ENCODE results near the gene SYCP2L. TPM values are rescaled to one million over a fixed set of nuclear protein-coding genes. Genes with fewer than 3 reads are reported as not detected.

SYCP2L gene
- total and polyA plus RNA-seq, 2 experiments from 2014 or later, result 10.5 to 11.0 TPM

- Histone ChIP-seq H3K79me2 (replicated peaks; ENCODE audit: insufficient read depth) (no peaks in the 10 kb centered on the region), H4K20me1 (replicated peaks; ENCODE audit: insufficient read depth) (no peaks in the 10 kb centered on the region), H3K4me1 (ENCODE audit: insufficient read depth) (no peaks in the 10 kb centered on the region), H3K36me3 (ENCODE audit: insufficient read depth) (no peaks in the 10 kb centered on the region; the same call in 1 of the 2 replicates), H3K4me2 (no peak overlapping the region), H3K9me2 (ENCODE audit: insufficient read depth) (no peaks in the 10 kb centered on the region), H2AFZ (no peak overlapping the region), H3K27me3 (ENCODE audit: insufficient read depth) (no peaks in the 10 kb centered on the region), H3K27ac (ENCODE audit: low read depth) (no peak overlapping the region), H3K4me3 (no peak overlapping the region), H3F3A (replicated peaks; ENCODE audit: low read depth) (no peaks in the 10 kb centered on the region)
- Mint-ChIP-seq H3K27ac (no peak overlapping the region), H3K27me3 (ENCODE audit: insufficient read depth, low read depth, poor library complexity) (peaks cover 5% of the 10 kb centered on the region), H3K9me3 (peaks cover 16% of the 10 kb centered on the region), H3K36me3 (ENCODE audit: low read depth) (peaks cover 7% of the 10 kb centered on the region; the same call in 1 of the 3 replicates), H3K4me1 (no peaks in the 10 kb centered on the region), H3K4me3 (no peak overlapping the region)
- no peak for ATAC-seq
- DNase-seq (ENCODE audit: low spot score), result no peak
- no peak for TF ChIP-seq NANOG (IDR thresholded peaks at IDR 0.05; ENCODE audit: borderline replicate concordance)
- TF ChIP-seq REST (IDR thresholded peaks at IDR 0.05; ENCODE audit: unreplicated experiment), result no peak
- TF ChIP-seq ZNF114 (CRISPR knock-in tag; IDR thresholded peaks at IDR 0.05), result no peak
- TF ChIP-seq POLR2AphosphoS5 (IDR thresholded peaks at IDR 0.05; ENCODE audit: low read depth), result no peak
Measured at GRCh38 chr6:10849901-10850300, 37.0 kb upstream of the SYCP2L start.

DNA sequence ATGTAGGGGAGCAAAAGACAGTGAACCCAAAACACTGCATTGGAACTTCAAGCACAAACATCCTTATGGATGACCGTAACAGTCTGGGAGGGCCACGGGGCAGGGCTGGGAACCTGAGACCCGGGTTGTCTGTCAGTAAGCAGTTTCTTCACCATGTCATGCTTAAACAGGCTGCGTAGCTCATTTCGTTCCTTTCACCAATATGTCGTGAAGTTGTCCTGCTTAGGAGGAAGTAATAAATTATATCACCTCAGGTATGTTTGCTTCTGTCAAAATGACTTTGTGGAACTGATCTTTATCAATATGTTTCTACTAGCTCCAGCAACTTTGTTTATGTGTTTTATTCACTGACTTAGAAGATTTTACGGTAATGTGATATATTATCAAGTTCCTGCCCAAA lies 36.1 kb upstream of the SYCP2L start:
- DNase-seq (ENCODE audit: low spot score), result no peak
- ATAC-seq, result no peak
- H3K27me3 ChIP-seq (ENCODE audit: insufficient read depth), result no peaks in the 10 kb centered on the region
- Mint-ChIP-seq H3K4me1 (peaks cover 3% of the 10 kb centered on the region; the same call in 2 of the 3 replicates), H3K9me3 (peaks cover 19% of the 10 kb centered on the region), H3K36me3 (ENCODE audit: low read depth) (peaks cover 7% of the 10 kb centered on the region; the same call in 1 of the 3 replicates), H3K27me3 (ENCODE audit: insufficient read depth, low read depth, poor library complexity) (peaks cover 3% of the 10 kb centered on the region), H3K4me3 (no peak overlapping the region), H3K27ac (no peak overlapping the region)
- TF ChIP-seq, protein P1, sequence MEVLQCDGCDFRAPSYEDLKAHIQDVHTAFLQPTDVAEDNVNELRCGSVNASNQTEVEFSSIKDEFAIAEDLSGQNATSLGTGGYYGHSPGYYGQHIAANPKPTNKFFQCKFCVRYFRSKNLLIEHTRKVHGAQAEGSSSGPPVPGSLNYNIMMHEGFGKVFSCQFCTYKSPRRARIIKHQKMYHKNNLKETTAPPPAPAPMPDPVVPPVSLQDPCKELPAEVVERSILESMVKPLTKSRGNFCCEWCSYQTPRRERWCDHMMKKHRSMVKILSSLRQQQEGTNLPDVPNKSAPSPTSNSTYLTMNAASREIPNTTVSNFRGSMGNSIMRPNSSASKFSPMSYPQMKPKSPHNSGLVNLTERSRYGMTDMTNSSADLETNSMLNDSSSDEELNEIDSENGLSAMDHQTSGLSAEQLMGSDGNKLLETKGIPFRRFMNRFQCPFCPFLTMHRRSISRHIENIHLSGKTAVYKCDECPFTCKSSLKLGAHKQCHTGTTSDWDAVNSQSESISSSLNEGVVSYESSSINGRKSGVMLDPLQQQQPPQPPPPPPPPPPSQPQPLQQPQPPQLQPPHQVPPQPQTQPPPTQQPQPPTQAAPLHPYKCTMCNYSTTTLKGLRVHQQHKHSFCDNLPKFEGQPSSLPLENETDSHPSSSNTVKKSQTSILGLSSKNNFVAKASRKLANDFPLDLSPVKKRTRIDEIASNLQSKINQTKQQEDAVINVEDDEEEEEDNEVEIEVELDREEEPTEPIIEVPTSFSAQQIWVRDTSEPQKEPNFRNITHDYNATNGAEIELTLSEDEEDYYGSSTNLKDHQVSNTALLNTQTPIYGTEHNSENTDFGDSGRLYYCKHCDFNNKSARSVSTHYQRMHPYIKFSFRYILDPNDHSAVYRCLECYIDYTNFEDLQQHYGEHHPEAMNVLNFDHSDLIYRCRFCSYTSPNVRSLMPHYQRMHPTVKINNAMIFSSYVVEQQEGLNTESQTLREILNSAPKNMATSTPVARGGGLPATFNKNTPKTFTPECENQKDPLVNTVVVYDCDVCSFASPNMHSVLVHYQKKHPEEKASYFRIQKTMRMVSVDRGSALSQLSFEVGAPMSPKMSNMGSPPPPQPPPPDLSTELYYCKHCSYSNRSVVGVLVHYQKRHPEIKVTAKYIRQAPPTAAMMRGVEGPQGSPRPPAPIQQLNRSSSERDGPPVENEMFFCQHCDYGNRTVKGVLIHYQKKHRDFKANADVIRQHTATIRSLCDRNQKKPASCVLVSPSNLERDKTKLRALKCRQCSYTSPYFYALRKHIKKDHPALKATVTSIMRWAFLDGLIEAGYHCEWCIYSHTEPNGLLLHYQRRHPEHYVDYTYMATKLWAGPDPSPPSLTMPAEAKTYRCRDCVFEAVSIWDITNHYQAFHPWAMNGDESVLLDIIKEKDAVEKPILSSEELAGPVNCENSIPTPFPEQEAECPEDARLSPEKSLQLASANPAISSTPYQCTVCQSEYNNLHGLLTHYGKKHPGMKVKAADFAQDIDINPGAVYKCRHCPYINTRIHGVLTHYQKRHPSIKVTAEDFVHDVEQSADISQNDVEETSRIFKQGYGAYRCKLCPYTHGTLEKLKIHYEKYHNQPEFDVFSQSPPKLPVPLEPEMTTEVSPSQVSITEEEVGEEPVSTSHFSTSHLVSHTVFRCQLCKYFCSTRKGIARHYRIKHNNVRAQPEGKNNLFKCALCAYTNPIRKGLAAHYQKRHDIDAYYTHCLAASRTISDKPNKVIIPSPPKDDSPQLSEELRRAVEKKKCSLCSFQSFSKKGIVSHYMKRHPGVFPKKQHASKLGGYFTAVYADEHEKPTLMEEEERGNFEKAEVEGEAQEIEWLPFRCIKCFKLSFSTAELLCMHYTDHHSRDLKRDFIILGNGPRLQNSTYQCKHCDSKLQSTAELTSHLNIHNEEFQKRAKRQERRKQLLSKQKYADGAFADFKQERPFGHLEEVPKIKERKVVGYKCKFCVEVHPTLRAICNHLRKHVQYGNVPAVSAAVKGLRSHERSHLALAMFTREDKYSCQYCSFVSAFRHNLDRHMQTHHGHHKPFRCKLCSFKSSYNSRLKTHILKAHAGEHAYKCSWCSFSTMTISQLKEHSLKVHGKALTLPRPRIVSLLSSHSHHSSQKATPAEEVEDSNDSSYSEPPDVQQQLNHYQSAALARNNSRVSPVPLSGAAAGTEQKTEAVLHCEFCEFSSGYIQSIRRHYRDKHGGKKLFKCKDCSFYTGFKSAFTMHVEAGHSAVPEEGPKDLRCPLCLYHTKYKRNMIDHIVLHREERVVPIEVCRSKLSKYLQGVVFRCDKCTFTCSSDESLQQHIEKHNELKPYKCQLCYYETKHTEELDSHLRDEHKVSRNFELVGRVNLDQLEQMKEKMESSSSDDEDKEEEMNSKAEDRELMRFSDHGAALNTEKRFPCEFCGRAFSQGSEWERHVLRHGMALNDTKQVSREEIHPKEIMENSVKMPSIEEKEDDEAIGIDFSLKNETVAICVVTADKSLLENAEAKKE (CRISPR knock-in tag; IDR thresholded peaks at IDR 0.05), result no peak
- TF ChIP-seq ZNF331 (CRISPR knock-in tag; IDR thresholded peaks at IDR 0.05; ENCODE audit: low read depth) (no peak), JUNB (IDR thresholded peaks at IDR 0.05; ENCODE audit: unreplicated experiment) (no peak)
- no peaks in the 10 kb centered on the region for H4K20me1 ChIP-seq (replicated peaks; ENCODE audit: insufficient read depth)
- no peak overlapping the region for H3K4me3 ChIP-seq
- no peaks in the 10 kb centered on the region for H3K79me2 ChIP-seq (replicated peaks; ENCODE audit: insufficient read depth)
- no peak overlapping the region for H3K27ac ChIP-seq (ENCODE audit: low read depth)
- no peaks in the 10 kb centered on the region; the same call in 1 of the 2 replicates for H3K36me3 ChIP-seq (ENCODE audit: insufficient read depth)
- H3K9me2 ChIP-seq (ENCODE audit: insufficient read depth), result no peaks in the 10 kb centered on the region
- H3F3A ChIP-seq (replicated peaks; ENCODE audit: low read depth), result no peaks in the 10 kb centered on the region
- no peak overlapping the region for H2AFZ ChIP-seq
- no peaks in the 10 kb centered on the region for H3K4me1 ChIP-seq (ENCODE audit: insufficient read depth)
- no peak overlapping the region for H3K4me2 ChIP-seq
